Ecto neural progenitor cell (in vitro differentiated cells): ENCODE measurements around the gene C10orf62.

Experiments
- DNase-seq: peaks from one replicate; pipeline ENCODE4 v3.0.0-alpha.2; 2018; ENCODE audit warnings: low spot score

Gene C10orf62

GRCh38 chr10:97584798-97585438, 4.6 kb upstream of the C10orf62 start:
- DNase-seq = no peak

GRCh38 chr10:97585439-97585811, 4.1 kb upstream of the C10orf62 start:
- no peak for DNase-seq

GRCh38 chr10:97587183-97587582, 2.3 kb upstream of the C10orf62 start:
- no peak for DNase-seq

- no peak for DNase-seq
Measured at GRCh38 chr10:97590082-97590747, 694 bp downstream of the C10orf62 start.

- DNase-seq = no peak
Measured at GRCh38 chr10:97590748-97591495, 1.4 kb downstream of the C10orf62 start.

- DNase-seq = no peak
Measured at GRCh38 chr10:97593421-97593820, 3.9 kb downstream of the C10orf62 start.

- no peak for DNase-seq
Measured at GRCh38 chr10:97596101-97597082, 6.9 kb downstream of the C10orf62 start.

- DNase-seq = no peak
Measured at GRCh38 chr10:97597778-97598177, 8.3 kb downstream of the C10orf62 start.

GRCh38 chr10:97598407-97599271, 9.1 kb downstream of the C10orf62 start:
- DNase-seq = no peak

GRCh38 chr10:97599272-97599619, 9.7 kb downstream of the C10orf62 start:
- DNase-seq = no peak

GRCh38 chr10:97600616-97601015, 11.1 kb downstream of the C10orf62 start:
- no peak for DNase-seq

- DNase-seq = no peak
Measured at GRCh38 chr10:97601268-97602215, 12.0 kb downstream of the C10orf62 start.

GRCh38 chr10:97607095-97607636, 17.6 kb downstream of the C10orf62 start:
- DNase-seq = no peak

GRCh38 chr10:97608991-97609561, 19.6 kb downstream of the C10orf62 start:
- DNase-seq = no peak

- no peak for DNase-seq
Measured at GRCh38 chr10:97611473-97611872, 22.0 kb downstream of the C10orf62 start.

GRCh38 chr10:97612386-97612785, 22.9 kb downstream of the C10orf62 start:
- no peak for DNase-seq

GRCh38 chr10:97618285-97618684, 28.8 kb downstream of the C10orf62 start:
- no peak for DNase-seq

GRCh38 chr10:97618733-97619132, 29.2 kb downstream of the C10orf62 start:
- no peak for DNase-seq

- DNase-seq = no peak
Measured at GRCh38 chr10:97623277-97623676, 33.8 kb downstream of the C10orf62 start.
